ENCODE measurements around the gene SCAI. TPM values are rescaled to one million over a fixed set of nuclear protein-coding genes. Genes with fewer than 3 reads are reported as not detected.

Gene SCAI
- total and polyA plus RNA-seq, 9 of the 15 experiments (the other 6 are each of a cell fraction or from before 2014, with no cell fraction given), result 0.70 to 12.4 (median 4.2) TPM

DNA sequence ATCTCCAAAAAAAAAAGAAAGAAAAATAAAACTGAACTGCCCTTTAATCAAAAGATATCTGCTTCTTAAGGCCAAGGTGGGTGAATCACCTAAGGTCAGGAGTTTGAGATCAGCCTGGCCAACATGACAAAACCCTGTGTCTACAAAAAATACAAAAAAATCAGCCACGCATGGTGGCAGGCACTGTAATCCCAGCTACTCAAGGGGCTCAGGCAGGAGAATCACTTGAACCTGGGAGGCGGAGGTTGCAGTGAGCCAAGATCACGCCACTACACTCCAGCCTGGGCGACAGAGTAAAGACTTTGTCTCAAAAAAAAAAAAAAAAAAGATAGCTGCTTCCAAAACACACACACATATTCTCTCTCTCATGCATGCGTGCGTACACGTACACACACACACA is 17.8 kb downstream of the SCAI start:
- Histone ChIP-seq H3K4me1 (replicated peaks in 1 of 2; ENCODE audit: control insufficient read depth in 2 of 2, insufficient read depth in 2 of 2, low read length in 2 of 2) (peaks cover 8 to 14% of the 10 kb centered on the region in 2 experiments; a peak in 3 of 5 replicates), H3K27ac (ENCODE audit: extremely low read depth, low read depth, low read length) (no peak overlapping the region; the same call in 2 of the 3 replicates), H3K9me3 (replicated peaks; ENCODE audit: control insufficient read depth, insufficient read depth, low read depth, low read length) (no peaks in the 10 kb centered on the region), H3K27me3 (ENCODE audit: control insufficient read depth in 2 of 2, insufficient read depth in 2 of 2, low read length in 2 of 2) (no peaks in the 10 kb centered on the region), H3K79me2 (ENCODE audit: control insufficient read depth, insufficient read depth, low read length) (peaks cover 40% of the 10 kb centered on the region), H4K20me1 (replicated peaks; ENCODE audit: control insufficient read depth, insufficient read depth, low read length) (no peaks in the 10 kb centered on the region), H3K9me1 (ENCODE audit: control insufficient read depth, insufficient read depth, low read length) (no peaks in the 10 kb centered on the region), H3K4me2 (ENCODE audit: insufficient read depth, low read length) (no peak overlapping the region), H3K4me3 (no peak overlapping the region), H2AFZ (ENCODE audit: low read depth, low read length) (no peak overlapping the region), H3K9ac (ENCODE audit: insufficient read depth in 1 of 2, low read depth in 2 of 2, low read length in 2 of 2) (no peak overlapping the region), H3K36me3 (ENCODE audit: control insufficient read depth, insufficient read depth, low read length) (no peaks in the 10 kb centered on the region)
- ChIA-PET POLR2A (interaction anchor here (0.6 to 1.1 kb wide), 3 partner anchors 10 to 111 kb away, joined by 3 to 4 read pairs (median 4); no protein-coding TSS in a partner anchor), CTCF (ENCODE audit: low intra/inter-chr PET ratio) (no interaction called here)
- BruUV-seq (replicated peaks), result no TSS peak
- ATAC-seq (no peak; the same call in 2 of the 3 replicates), DNase-seq (ENCODE audit: extremely low read depth in 1 of 4, low spot score in 3 of 4) (no peak), FAIRE-seq (no peak)
- in situ Hi-C loops (cut with MboI) (no loop called here), intact Hi-C loops (cut with micrococcal nuclease) (no loop called here)
- WGBS (ENCODE audit: insufficient coverage, low coverage, missing lambda C conversion rate), result 86% methylated on average over 3 of the region's 7 CpGs
- no peak for TF ChIP-seq JUND (IDR thresholded peaks at IDR 0.05; ENCODE audit: borderline replicate concordance, low read depth, low read length)
- no peak for TF ChIP-seq JUND (tag; IDR thresholded peaks at IDR 0.05; ENCODE audit: borderline replicate concordance, low read depth, low read length)
- no peak for TF ChIP-seq ZC3H11A (IDR thresholded peaks at IDR 0.05; ENCODE audit: low read depth, low read length)
- TF ChIP-seq PML (IDR thresholded peaks at IDR 0.05; ENCODE audit: low read length), result no peak
- TF ChIP-seq, protein P1, sequence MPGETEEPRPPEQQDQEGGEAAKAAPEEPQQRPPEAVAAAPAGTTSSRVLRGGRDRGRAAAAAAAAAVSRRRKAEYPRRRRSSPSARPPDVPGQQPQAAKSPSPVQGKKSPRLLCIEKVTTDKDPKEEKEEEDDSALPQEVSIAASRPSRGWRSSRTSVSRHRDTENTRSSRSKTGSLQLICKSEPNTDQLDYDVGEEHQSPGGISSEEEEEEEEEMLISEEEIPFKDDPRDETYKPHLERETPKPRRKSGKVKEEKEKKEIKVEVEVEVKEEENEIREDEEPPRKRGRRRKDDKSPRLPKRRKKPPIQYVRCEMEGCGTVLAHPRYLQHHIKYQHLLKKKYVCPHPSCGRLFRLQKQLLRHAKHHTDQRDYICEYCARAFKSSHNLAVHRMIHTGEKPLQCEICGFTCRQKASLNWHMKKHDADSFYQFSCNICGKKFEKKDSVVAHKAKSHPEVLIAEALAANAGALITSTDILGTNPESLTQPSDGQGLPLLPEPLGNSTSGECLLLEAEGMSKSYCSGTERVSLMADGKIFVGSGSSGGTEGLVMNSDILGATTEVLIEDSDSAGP (CRISPR knock-in tag; IDR thresholded peaks at IDR 0.05), result no peak
- TF ChIP-seq BRF2 (IDR thresholded peaks at IDR 0.05; ENCODE audit: borderline replicate concordance, insufficient read depth, insufficient read length), result no peak
- TF ChIP-seq BRD4 (IDR thresholded peaks at IDR 0.05), result no peak
- TF ChIP-seq SAFB (IDR thresholded peaks at IDR 0.05; ENCODE audit: borderline replicate concordance, low read depth, low read length), result no peak
- no peak for TF ChIP-seq CHD4 (IDR thresholded peaks at IDR 0.05; ENCODE audit: insufficient read depth, insufficient replicate concordance, low read depth, low read length, poor library complexity, severe bottlenecking)
- TF ChIP-seq, protein P2, sequence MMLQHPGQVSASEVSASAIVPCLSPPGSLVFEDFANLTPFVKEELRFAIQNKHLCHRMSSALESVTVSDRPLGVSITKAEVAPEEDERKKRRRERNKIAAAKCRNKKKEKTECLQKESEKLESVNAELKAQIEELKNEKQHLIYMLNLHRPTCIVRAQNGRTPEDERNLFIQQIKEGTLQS (IDR thresholded peaks at IDR 0.05), result no peak
- TF ChIP-seq, protein P2 (CRISPR knock-in tag; conservative IDR thresholded peaks at IDR 0.05), result no peak
- TF ChIP-seq SIN3B (IDR thresholded peaks at IDR 0.05; ENCODE audit: low read depth), result no peak
- TF ChIP-seq CREB3L1 (IDR thresholded peaks at IDR 0.05; ENCODE audit: borderline replicate concordance, low read depth), result no peak
- TF ChIP-seq ERF (CRISPR knock-in tag; IDR thresholded peaks at IDR 0.05), result no peak
- no peak for TF ChIP-seq ZNF408 (CRISPR knock-in tag; IDR thresholded peaks at IDR 0.05; ENCODE audit: low read depth)
- TF ChIP-seq ZNF146 (CRISPR knock-in tag; IDR thresholded peaks at IDR 0.05; ENCODE audit: unreplicated experiment), result no peak

Data from K562 (cell line).